Colonic mucosa (tissue), 4 donors: Measurements from ENCODE around the gene LCNL1. TPM values are rescaled to one million over a fixed set of nuclear protein-coding genes. Genes with fewer than 3 reads are reported as not detected.

Source experiments
- DNase-seq: peaks from one replicate; pipeline ENCODE4 v3.0.0-alpha.2; 2020
- H3K27ac ChIP-seq: fragments of 200-600 bp; one replicate; pipeline ENCODE4 v1.8.0; 2021
- H3K27me3 ChIP-seq: fragments of 200-600 bp; one replicate; pipeline ENCODE4 v1.8.0; 2021
- H3K36me3 ChIP-seq: fragments of 200-600 bp; one replicate; pipeline ENCODE4 v1.8.0; 2021
- H3K4me1 ChIP-seq: fragments of 200-600 bp; one replicate; pipeline ENCODE4 v1.8.0; 2021; ENCODE audit warnings: mild to moderate bottlenecking
- H3K4me3 ChIP-seq: fragments of 200-600 bp; one replicate; pipeline ENCODE4 v1.8.0; 2021
- H3K9ac ChIP-seq, 2 donors: one replicate each; pipeline ENCODE4 v1.7.0; 2013; ENCODE audit warnings: control low read depth in 2 of 2, low read depth in 2 of 2, low read length in 2 of 2
- H3K9me3 ChIP-seq: fragments of 200-600 bp; one replicate; pipeline ENCODE4 v1.8.0; 2021
- intact Hi-C: fragments of 100-400 bp; cut with DNase I; formaldehyde crosslinking; loops from one replicate; pipeline ENCODE4 v1.14.1; 2022
- total RNA-seq, 2 donors: library from RNA; stranded (reverse); fragmentation: NEBNext Ultra II Directional in 1 of 2; extraction: Animal tissue kit (Norgen Biotek cat#: 25700) in 1 of 2; gene quantifications; one replicate each; pipeline ENCODE4 v1.2.1, GENCODE V29; 2021
- TF ChIP-seq, protein P1 (sequence below): fragments of 200-600 bp; IDR thresholded peaks from one replicate; pipeline ENCODE4 v1.8.0; 2022; ENCODE audit warnings: antibody characterized with exemption, mild to moderate bottlenecking
- donor health status: healthy.
- donor health status: DM: no; HTN: no; CAD: no.
- donor health status: DM: no; HTN: no; CAD: no.

Gene LCNL1
- total RNA-seq, 2 donors from 2014 or later: not detected

- Histone ChIP-seq H3K9ac (no peak overlapping the region), H3K27me3 (no peaks in the 10 kb centered on the region), H3K9me3 (no peaks in the 10 kb centered on the region), H3K4me1 (peaks cover 4% of the 10 kb centered on the region), H3K36me3 (no peaks in the 10 kb centered on the region), H3K27ac (no peak overlapping the region), H3K4me3 (no peak overlapping the region)
- DNase-seq: no peak
- TF ChIP-seq, protein P1, sequence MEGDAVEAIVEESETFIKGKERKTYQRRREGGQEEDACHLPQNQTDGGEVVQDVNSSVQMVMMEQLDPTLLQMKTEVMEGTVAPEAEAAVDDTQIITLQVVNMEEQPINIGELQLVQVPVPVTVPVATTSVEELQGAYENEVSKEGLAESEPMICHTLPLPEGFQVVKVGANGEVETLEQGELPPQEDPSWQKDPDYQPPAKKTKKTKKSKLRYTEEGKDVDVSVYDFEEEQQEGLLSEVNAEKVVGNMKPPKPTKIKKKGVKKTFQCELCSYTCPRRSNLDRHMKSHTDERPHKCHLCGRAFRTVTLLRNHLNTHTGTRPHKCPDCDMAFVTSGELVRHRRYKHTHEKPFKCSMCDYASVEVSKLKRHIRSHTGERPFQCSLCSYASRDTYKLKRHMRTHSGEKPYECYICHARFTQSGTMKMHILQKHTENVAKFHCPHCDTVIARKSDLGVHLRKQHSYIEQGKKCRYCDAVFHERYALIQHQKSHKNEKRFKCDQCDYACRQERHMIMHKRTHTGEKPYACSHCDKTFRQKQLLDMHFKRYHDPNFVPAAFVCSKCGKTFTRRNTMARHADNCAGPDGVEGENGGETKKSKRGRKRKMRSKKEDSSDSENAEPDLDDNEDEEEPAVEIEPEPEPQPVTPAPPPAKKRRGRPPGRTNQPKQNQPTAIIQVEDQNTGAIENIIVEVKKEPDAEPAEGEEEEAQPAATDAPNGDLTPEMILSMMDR: no peak
- intact Hi-C loops: no loop called here
These were observed 26.9 kb upstream of the LCNL1 start for GRCh38 chr9:136955943-136956335.

GRCh38 chr9:136956604-136957003 lies 26.2 kb upstream of the LCNL1 start:
- DNase-seq: no peak
- no peak overlapping the region for H3K4me3 ChIP-seq
- H3K36me3 ChIP-seq: no peaks in the 10 kb centered on the region
- no peak overlapping the region for H3K9ac ChIP-seq
- no peak overlapping the region for H3K27ac ChIP-seq
- TF ChIP-seq, protein P1: no peak
- H3K27me3 ChIP-seq: no peaks in the 10 kb centered on the region
- intact Hi-C loops: no loop called here
- peaks cover under 1% of the 10 kb centered on the region for H3K4me1 ChIP-seq
- H3K9me3 ChIP-seq: no peaks in the 10 kb centered on the region

GRCh38 chr9:136957461-136957860 lies 25.3 kb upstream of the LCNL1 start:
- Histone ChIP-seq H3K4me1 (no peaks in the 10 kb centered on the region), H3K36me3 (no peaks in the 10 kb centered on the region), H3K9ac (no peak overlapping the region), H3K27ac (no peak overlapping the region), H3K9me3 (no peaks in the 10 kb centered on the region), H3K27me3 (no peaks in the 10 kb centered on the region), H3K4me3 (no peak overlapping the region)
- TF ChIP-seq, protein P1: no peak
- no peak for DNase-seq
- intact Hi-C loops: no loop called here

DNA sequence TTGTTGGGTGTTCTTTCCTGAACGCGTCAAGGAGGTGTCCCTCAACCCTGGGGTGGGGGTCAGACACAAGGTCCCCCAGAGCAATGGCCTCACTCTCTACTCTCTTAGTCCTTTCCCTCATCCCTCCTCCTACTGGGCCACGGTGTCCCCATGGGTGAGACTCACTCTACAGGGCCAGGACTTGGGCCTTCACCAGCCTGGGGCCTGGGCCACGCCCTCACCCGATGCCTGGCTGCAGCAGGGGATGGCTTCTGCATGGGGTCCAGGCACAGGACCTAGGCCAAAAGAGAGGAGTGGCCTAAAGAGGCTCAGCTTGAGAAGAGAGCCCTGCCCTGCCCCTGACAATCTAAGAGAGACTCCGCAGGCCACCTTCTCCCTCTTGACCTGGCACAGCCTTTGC lies 24.9 kb upstream of the LCNL1 start:
- Histone ChIP-seq H3K36me3 (no peaks in the 10 kb centered on the region), H3K9ac (no peak overlapping the region), H3K4me3 (no peak overlapping the region), H3K27ac (no peak overlapping the region), H3K27me3 (no peaks in the 10 kb centered on the region), H3K9me3 (no peaks in the 10 kb centered on the region), H3K4me1 (no peaks in the 10 kb centered on the region)
- TF ChIP-seq, protein P1: no peak
- no peak for DNase-seq
- intact Hi-C loops: no loop called here

GRCh38 chr9:136958473-136958872 lies 24.3 kb upstream of the LCNL1 start:
- TF ChIP-seq, protein P1: no peak
- Histone ChIP-seq H3K36me3 (no peaks in the 10 kb centered on the region), H3K27ac (no peak overlapping the region), H3K4me1 (no peaks in the 10 kb centered on the region), H3K9ac (no peak overlapping the region), H3K9me3 (no peaks in the 10 kb centered on the region), H3K27me3 (no peaks in the 10 kb centered on the region), H3K4me3 (no peak overlapping the region)
- intact Hi-C loops: no loop called here
- DNase-seq: no peak
